ENCODE data around the gene MAPK14.

- TF ChIP-seq STAT3 (IDR thresholded peaks at IDR 0.05; ENCODE audit: low read depth, low read length) (no peak), POLR2A (IDR thresholded peaks at IDR 0.05; ENCODE audit: low read depth, low read length) (no peak), CTCF (IDR thresholded peaks at IDR 0.05 in 2 of 3, conservative IDR thresholded peaks at IDR 0.05 in 1 of 3; ENCODE audit: control insufficient read depth in 2 of 3, extremely low read depth in 1 of 3, insufficient read depth in 1 of 3, low read depth in 3 of 3, low read length in 3 of 3) (no peak), EZH2 (IDR thresholded peaks at IDR 0.05; ENCODE audit: borderline replicate concordance, control insufficient read depth, low read depth, low read length) (no peak), TAF1 (IDR thresholded peaks at IDR 0.05; ENCODE audit: borderline replicate concordance, low read depth, low read length) (no peak), POLR2AphosphoS5 (IDR thresholded peaks at IDR 0.05; ENCODE audit: low read length) (no peak)
Observed at GRCh38 chr6:36061236-36061635, 33.6 kb downstream of the MAPK14 start.
